NCI-H2227 (cell line): ENCODE measurements around the gene DAPK2.
"Not testable (repeated sequence)": the region's sequence is repeated elsewhere in the genome, so short reads cannot be mapped to it uniquely, and the experiment has no call there.

Source experiments
- DNase-seq: peaks from one replicate; lab custom pipeline; 2025; ENCODE audit not compliant: unreplicated experiment; lab: John Stamatoyannopoulos, UW

The DAPK2 gene

DNA sequence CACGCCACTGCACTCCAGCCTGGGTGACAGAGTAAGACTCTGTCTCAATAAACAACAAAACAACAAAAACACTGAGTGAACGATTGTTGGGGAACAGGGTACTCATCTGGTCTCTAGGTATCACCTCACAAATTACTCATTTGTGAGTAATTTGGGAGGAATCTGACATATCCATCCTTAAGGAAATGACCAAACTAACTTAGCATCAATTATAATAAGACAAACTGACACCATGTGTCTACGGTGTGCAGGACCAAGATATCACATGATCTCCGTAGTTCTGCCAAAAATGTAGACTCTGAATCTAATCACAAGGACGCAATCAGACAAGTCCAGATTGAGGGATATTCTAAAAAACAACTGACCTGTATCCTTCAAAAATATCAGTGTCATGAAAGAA lies 12.0 kb upstream of the DAPK2 start:
- no peak for DNase-seq

DNA sequence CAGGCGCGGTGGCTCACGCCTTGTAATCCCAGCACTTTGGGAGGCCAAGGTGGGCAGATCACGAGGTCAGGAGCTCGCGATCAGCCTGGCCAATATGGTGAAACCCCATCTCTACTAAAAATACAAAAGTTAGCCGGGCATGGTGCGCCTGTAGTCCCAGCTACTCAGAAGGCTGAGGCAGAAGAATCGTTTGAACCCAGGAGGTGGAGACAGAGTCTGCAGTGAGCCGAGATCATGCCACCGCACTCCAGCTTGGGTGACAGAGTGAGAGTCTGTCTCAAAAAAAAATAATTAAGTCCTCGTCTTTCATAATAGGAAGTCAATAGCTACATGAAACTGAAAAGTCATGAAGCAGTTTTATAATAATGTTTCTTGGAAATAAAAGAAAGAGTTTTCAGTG lies 7.4 kb upstream of the DAPK2 start:
- DNase-seq, result not testable (repeated sequence)

DNA sequence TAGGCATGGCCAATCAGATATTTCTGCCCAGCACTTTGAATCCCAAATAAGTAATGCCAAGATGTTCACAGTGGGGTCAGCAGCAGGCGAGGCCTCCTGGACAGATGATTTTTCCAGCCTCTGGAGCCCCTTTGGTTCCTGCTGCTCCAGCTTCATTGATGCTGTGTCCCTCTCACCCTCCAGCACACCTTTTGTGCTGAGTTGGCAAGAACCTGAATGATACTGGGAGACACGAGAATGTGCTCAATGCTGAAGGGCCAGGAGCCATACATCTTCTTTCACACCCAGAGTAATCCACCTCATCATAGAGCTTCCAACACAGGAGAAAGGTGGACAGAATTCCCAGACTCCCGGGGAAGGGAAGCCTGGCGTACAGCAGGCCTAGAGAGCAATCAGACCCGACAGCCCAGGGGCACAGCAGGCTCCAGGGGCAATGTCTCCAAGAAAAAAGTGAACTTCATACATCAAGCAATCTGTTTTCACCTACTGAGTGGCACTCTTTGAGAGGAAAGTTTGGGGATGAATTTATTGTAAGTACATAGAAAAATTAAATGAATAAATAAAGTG lies 6.7 kb upstream of the DAPK2 start:
- no peak for DNase-seq

DNA sequence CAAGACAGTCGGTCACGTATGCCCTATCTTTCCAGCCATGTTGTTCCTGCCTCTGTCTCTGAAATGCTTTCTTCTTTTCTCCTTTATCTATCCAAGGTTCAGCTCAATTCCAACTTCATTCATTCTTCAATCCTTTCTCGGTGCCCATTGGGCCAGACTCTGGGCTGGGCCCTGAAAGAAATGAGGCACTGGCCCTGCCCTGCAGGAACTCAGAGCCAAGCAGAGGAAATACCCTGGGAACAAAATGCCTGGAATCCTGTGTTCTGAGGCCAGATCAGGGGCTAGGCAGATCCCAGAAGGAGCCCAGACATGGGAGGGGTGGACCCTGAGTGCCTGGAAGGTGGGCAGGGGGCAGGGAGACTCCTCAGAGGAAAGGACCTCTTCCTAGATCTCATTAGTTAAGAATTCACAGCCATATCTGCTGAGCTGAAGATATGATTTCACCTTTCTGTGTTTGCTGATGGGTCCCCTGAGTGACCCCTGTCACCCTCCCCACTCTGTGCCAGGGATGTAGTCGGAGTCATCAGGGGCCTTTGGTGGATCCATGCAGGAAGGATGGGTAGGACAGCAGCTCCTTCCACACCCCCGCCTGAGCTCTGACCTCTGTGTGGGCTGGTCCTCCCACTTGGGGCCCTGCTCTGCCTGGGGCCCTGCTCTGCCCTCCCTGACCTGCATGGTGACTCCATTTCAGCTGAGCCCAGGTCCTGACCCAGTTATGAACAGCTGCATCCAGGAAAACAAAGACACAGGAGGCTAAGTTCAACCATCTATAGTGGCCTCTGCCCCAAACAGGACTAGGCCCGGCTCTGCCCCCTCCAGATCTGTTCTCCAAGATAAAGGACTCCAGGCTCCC lies 5.3 kb upstream of the DAPK2 start:
- DNase-seq, result no peak

DNA sequence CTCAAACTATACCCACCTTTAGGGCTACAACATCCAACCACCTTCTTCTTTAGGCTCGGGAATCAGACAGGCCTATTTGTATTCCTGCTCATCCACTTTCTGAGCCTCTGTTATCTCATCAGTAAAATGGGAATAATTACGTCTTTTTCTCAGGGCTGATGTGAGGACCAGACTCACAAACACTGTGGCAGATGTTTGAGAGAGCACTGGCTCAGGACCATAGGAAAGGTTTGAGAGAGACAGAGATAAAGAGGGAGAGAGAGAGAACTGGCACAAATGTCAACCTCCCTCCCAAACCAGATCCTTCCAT lies 4.8 kb upstream of the DAPK2 start:
- no peak for DNase-seq

DNA sequence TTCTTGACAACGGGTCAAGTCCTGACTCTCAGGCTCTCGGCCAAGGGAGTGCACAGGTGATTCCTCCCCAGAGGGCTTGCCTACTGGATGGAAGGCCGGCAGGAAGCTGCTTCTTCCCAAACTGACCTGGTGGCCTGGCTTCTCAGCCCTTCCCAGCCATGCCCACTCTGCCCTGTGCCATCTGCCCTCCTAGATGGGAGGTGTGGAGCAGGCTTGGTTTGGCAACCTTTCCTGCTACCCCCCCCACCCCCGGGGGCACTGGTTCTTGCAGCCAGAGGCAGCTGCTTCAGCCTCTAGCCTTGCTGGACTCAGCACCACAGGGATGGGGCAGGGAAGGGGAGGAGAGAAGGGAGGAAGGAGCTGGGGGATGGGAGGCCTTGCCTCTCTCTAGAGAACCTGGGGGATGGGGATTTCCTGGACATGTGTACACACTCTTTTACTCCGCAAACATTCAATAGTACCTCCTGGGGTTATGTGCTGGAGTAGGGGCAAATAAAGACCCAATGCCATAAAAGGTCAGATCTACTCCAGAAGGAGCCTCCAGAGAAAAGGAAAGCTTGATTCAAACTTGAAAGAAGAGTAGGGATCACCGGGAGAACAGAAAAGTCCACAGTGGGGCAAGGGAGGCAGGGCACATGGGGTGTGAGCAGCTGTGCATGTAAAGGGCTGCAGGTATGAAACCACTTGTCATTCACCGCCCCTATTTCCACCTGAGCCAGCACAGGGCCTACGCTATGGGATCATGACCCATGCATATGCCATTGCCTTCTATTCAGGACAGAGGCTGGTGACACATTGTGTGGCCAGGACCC lies 4.2 kb upstream of the DAPK2 start:
- DNase-seq, result peak; percentile 15

DNA sequence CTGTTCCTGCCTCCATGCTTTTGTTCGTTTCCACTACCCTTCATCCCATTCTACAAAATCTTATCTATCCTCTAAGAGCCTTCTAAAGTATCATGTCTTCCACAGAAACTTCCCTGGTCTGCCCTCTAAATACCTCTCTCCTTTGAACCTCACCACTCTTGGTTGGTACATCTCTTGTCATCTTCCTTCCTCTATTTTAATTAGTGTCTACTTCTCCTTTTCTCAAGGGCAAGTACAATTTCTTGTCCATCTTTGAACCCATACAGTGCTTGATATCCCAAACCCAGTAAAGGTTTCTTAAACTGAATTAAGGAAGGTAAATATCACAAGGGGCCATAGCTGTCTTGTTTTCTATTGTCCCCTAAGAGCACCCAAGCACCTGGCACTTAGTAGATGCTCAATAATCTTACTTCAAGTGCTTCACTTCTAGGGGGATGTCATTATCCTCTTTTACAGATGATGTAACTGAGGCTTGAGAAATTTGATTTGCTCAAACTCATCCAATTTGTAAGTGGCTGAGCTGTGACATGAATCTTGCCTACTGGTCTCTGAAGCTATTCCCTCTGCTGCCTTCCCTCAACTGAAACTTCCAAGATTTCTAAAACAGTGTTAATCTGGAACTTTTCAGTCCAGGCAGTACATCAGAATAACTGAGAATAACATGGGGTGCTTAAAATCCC lies 2.6 kb upstream of the DAPK2 start:
- no peak for DNase-seq

DNA sequence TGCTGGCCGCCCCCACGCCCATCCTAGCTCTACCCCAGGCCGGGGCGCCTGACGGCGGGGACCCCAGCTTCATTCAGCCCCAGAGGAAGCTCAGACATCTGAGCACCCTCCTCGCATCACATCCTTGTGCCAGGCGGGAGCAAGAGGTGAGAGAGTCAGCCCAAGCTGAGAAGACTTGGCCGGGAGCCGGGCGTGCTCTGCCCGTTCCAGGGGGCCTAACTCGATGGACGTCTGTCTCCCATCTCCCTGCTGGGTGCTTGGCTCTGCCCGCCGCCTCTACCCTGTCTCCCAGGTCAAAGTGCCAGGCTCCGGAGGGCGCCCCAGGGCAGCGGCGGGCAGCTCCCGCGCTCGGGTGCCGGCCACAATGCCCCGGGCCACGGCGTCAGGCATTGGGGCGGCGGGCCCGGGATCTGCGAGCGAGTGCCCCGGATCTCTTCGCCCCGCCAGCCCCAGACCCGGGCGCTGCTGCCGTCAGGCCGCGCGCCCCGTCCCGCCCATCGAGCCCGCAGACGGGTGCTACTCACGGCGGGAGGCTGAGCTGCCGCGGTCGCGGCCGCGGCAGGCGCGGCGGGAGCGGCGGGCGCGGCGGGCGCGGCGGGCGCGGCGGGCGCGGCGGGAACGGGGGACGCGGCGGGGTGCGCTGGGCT lies 388 bp downstream of the DAPK2 start:
- peak; percentile 45 for DNase-seq

DNA sequence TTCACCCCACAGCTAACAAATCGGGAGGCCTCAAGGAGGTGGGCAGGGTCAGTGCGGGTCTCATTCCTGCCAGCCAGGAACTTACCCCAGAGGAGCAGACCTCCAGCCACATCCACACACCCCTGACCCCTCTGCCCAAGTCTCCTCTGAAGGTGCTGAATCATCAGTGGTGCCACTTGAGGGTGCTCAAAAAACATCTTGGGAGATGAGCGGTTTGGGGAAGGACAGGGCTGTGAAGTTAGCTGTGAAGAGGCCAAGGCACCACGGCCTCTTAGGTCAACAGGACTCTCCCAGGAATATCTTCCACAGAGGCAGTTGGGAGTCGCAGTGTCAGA lies 1.2 kb downstream of the DAPK2 start:
- DNase-seq, result no peak

DNA sequence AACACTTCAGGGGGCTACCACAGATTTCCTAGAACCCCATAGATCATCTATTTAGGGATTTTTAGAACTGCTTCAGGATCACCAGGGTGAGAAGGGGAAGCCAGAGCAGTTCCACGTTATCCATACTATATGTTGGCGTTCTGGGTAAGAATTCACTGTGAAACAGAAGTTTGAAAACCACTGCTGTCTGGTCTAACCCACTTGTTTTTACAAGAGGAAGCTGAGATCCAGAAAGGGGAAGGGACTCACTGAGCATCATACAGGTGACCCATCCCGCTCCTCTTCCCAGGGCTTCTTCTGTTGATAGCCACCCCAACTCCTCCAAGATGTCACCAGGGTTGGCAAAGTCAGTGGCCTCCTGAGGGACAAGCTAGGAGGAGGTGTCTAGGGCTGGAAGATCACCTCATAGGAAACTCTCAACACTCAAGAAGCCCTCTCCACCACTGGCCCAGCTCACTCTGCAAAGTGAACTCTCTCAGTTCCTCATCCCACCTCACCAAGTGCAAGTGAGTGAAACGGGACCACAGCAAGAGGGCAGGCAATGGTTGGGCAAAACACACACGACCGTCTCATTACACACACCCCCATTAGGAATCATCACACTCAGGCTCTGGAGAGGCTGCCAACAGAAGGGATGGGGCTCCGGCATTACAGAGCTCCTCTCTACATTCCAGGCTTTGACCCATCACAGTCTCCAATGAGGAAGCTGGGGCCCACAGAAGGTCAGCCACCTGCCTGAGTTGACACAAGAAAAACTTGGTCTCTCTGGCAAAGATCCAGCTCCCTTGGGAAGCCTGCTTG lies 1.8 kb downstream of the DAPK2 start:
- no peak for DNase-seq

DNA sequence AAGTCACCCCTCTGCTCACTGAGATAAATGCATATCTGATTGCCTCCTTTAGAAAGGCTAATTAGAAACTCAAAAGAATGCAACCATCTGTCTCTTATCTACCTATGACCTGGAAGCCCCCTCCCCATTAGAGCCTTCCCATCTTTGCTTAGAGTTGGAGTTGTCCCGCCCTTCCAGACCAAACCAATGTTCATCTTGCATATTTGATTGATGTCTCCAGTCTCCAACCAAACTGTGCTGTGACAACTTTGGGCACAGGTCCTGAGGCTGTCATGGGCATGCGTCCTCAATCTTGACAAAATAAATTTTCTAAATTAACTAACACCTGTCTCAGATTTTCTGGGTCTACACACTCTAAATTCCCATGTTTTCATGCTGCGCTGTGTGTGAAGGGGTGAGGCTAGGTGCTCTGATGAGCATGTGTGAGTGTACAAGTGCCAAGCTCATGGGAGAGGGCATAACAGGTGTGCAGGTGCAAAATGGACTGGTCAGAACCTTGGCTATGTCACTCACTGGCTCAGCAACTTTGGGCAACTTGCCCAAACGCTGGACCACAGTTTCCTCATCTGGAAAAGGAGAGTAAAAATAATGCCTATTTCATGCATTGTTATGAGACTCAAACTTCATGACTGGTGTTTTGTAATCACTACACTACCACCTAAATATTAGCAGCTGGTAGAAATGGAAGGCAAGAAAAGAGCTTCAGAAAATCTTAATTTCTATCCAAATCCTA lies 7.2 kb downstream of the DAPK2 start:
- DNase-seq, result no peak

DNA sequence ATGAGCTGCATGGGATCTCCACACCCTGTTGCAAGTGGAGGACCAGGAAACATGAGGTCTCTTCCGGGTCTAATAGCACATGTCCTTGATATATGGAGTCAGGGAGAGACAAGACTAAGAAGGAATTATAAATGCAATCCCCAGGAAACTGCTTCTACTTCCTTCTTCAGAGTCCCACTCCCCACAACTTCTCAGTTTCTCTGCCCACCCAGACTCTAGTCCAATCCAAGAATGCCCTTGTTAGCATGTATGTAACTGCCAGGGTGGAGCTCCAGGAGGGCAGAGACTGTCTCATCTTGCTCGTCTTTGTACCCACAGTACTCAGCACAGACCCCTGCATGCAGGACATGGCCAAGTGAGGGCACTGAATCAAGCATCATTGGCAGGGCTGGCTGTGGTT lies 8.3 kb downstream of the DAPK2 start:
- DNase-seq, result no peak

DNA sequence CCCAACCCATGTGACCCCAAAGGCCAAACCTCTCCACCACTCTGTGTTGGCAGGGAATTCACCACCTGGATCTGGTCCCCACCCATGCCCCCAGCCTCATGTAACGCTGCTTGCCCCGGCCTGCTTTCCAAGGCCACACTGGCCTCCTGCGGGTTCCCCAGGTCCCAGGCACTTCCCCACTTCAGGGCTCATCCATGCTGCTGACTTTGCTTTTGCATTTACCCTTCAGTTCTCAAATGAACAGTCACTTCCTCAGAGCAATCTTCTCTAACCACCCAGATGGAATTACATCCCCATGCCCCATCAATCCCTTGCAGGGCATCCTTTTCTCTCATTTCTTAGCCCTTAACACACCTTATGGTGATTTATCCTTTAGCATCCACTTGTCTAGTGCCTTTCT lies 9.2 kb downstream of the DAPK2 start:
- DNase-seq, result no peak

DNA sequence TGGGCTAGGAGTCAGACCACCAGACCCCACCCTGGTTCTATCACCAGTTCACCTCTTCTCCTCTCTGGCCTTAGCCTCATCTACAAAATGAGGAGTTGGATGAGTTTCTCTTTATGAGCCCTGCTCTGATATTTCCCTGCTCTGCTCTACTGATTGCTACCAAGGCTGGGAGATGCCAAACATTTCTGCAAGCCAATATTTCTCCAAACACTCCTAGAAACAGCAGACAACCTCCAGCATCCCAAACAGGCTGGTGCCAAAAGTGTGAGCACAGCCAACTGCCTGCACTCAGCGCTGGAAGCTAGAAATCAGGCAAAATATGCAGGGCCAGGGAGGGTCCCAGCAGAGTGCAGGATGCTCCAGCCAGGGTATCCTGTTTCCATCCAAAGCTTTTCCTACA lies 10.8 kb downstream of the DAPK2 start:
- DNase-seq, result no peak

DNA sequence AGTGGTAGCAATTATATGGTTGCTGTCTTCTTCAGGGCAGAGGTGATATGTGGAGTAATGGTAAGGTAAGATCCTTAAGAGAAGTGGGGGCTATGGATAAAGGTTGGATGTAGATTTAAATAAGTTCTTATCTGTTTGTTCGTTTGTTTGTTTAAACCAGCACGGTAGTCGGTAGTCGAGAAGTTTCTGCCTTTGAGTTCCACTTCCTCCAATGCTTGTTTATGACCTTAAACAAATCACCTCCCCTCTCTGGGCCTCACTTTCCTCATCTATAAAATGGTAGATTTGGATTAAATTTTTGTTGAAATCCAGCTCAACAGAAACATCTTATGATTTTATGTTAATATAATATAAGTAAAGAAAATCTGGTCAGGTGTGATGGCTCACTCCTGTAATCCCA lies 11.8 kb downstream of the DAPK2 start:
- DNase-seq, result no peak

DNA sequence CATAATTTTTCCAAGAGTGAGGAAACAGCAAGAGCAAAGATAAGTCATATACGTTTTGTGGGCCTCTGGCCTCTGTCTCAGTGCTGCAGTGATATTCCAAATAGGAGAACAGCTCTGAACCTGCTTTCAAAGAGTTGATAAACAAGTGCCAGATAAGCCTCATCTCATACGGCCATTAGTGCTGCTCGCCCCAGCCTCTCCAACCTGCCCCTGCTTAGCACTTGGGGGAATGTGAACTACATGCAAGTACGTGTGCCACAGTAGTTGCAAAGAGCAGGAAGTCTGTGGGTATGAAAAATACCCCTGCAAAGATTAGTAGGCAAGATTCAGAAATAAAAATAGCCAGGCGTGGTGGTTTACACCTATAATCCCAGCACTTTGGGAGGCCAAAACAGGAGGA lies 14.0 kb downstream of the DAPK2 start:
- DNase-seq, result no peak

DNA sequence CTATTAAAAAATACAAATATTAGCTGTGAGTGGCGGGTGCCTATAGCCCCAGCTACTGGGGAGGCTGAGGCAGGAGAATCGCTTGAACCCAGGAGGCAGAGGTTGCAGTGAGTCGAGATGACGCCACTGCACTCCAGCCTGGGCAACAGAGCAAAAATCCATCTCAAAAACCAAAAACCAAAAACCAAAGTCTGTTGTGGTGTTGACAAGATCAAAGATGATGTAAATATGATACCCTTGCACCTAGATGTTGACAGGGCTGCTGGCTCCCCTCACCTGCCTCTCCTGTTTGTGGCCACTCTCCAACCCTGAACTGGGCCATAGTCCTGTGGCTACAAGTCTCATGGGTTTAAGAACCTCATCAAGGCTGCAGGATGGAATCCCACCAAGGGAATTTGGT lies 16.2 kb downstream of the DAPK2 start:
- DNase-seq, result no peak

DNA sequence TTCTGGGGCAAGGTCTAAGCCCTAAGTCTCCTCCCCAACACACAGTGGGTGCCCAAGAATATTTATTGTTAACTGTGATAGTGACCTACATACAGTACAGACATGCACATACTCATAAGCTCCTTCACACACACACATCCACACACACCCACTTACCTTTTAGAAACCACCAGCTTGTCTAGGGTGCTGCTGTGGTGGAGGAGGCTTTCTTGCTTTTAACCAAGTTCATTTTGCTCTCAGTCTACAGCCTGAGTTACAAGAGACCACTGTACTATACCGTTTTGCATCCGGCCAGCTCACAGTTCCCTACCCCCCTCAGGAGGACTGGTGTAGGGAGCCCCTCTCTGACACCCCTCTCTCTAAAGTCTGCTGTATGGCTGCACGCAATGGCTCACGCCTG lies 16.7 kb downstream of the DAPK2 start:
- no peak for DNase-seq

DNA sequence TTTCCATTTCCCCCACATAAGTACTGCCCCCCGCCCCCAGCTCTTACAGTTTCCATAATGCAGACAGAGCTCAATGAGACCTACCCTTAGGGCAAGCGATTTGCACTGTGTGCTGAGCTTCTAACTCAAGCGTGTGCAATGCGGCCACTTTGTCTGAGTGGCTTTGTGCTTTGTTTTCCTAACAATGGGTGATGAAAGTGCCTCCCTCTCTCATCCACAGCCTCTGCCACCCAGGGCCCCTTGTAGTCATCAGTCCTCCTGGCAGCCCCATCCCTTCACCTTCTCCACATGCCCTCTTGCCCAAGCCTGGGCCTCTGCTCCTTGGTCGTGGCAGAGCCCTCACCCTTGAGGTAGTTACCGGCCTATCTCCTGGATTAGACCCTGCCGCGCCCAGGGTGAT lies 17.2 kb downstream of the DAPK2 start:
- no peak for DNase-seq

DNA sequence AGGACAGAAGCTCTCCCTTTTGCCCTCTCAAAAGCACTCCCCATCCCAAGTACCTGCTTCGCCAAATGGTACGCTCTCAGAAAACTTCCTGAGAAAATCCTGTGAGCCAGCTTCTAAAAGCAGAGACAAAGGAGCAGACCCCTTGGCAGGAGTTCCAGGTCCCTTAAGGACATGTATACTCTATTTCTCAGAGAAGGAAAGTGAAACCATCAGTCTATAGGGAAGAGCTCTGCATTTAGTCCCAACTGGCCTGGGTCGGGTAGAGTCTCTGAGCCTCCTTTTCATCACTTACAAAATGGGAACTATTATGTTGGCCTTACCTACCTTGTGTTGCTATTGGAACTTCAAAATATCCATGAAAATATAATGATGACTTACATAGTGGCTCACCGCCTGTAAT lies 19.7 kb downstream of the DAPK2 start:
- no peak for DNase-seq
